ENCODE data around the gene ZNF423.

- TF ChIP-seq, protein P1, sequence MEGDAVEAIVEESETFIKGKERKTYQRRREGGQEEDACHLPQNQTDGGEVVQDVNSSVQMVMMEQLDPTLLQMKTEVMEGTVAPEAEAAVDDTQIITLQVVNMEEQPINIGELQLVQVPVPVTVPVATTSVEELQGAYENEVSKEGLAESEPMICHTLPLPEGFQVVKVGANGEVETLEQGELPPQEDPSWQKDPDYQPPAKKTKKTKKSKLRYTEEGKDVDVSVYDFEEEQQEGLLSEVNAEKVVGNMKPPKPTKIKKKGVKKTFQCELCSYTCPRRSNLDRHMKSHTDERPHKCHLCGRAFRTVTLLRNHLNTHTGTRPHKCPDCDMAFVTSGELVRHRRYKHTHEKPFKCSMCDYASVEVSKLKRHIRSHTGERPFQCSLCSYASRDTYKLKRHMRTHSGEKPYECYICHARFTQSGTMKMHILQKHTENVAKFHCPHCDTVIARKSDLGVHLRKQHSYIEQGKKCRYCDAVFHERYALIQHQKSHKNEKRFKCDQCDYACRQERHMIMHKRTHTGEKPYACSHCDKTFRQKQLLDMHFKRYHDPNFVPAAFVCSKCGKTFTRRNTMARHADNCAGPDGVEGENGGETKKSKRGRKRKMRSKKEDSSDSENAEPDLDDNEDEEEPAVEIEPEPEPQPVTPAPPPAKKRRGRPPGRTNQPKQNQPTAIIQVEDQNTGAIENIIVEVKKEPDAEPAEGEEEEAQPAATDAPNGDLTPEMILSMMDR (IDR thresholded peaks at IDR 0.05 in 2 of 3, conservative IDR thresholded peaks at IDR 0.05 in 1 of 3; ENCODE audit: insufficient read depth in 2 of 3, low read depth in 1 of 3, low read length in 3 of 3): no peak
- TF ChIP-seq NFE2L1 (tag; IDR thresholded peaks at IDR 0.05; ENCODE audit: borderline replicate concordance, low read depth) (no peak), ZNF699 (CRISPR knock-in tag; IDR thresholded peaks at IDR 0.05; ENCODE audit: insufficient replicate concordance) (no peak)
Measured at GRCh38 chr16:49837688-49838410, 18.1 kb downstream of the ZNF423 start.
